GM23248 (cell line): ENCODE measurements around the gene GSDME. TPM values are rescaled to one million over a fixed set of nuclear protein-coding genes. Genes with fewer than 3 reads are reported as not detected.

Experiments used
- DNase-seq: peaks from one replicate; pipeline ENCODE4 v3.0.0-alpha.2; 2015
- H2AFZ ChIP-seq: fragments of 200-600 bp; sonication (generic); 2 replicates; pipeline ENCODE4 v1.6.1; 2016; ENCODE audit warnings: antibody characterized with exemption
- H3F3A ChIP-seq: fragments of 200-600 bp; sonication (generic); 2 replicates; pipeline ENCODE4 v1.6.1; 2016; ENCODE audit warnings: mild to moderate bottlenecking, antibody characterized with exemption, mixed run types; ENCODE audit not compliant: insufficient read depth
- H3K27ac ChIP-seq: fragments of 200-600 bp; sonication (generic); 2 replicates; pipeline ENCODE4 v1.5.1; 2016; ENCODE audit warnings: mild to moderate bottlenecking
- H3K27me3 ChIP-seq: fragments of 200-600 bp; sonication (generic); replicated peaks from 2 replicates; pipeline ENCODE4 v1.6.1; 2016; ENCODE audit warnings: mild to moderate bottlenecking; ENCODE audit not compliant: insufficient read depth
- H3K36me3 ChIP-seq: fragments of 200-600 bp; sonication (generic); 2 replicates; pipeline ENCODE4 v1.6.1; 2016; ENCODE audit warnings: low read depth, mild to moderate bottlenecking
- H3K4me1 ChIP-seq: fragments of 200-600 bp; sonication (generic); 2 replicates; pipeline ENCODE4 v1.6.1; 2016; ENCODE audit warnings: mild to moderate bottlenecking; ENCODE audit not compliant: insufficient read depth
- H3K4me2 ChIP-seq: fragments of 200-600 bp; sonication (generic); one replicate; pipeline ENCODE4 v1.6.1; 2016; ENCODE audit warnings: mild to moderate bottlenecking; ENCODE audit not compliant: unreplicated experiment
- H3K4me3 ChIP-seq: fragments of 200-600 bp; sonication (generic); 2 replicates; pipeline ENCODE4 v1.5.1; 2016; ENCODE audit warnings: mild to moderate bottlenecking
- H3K79me2 ChIP-seq: fragments of 200-600 bp; sonication (generic); 2 replicates; pipeline ENCODE4 v1.6.1; 2016; ENCODE audit warnings: mild to moderate bottlenecking; ENCODE audit not compliant: insufficient read depth
- H3K9ac ChIP-seq: fragments of 200-600 bp; sonication (generic); 2 replicates; pipeline ENCODE4 v1.6.1; 2016; ENCODE audit warnings: mild to moderate bottlenecking
- H3K9me2 ChIP-seq: fragments of 200-600 bp; sonication (generic); 2 replicates; pipeline ENCODE4 v1.6.1; 2016; ENCODE audit warnings: mixed run types, mild to moderate bottlenecking, moderate library complexity; ENCODE audit not compliant: insufficient read depth
- H3K9me3 ChIP-seq: fragments of 200-600 bp; sonication (generic); one replicate; pipeline ENCODE4 v1.6.1; 2017; ENCODE audit warnings: low read depth
- H4K20me1 ChIP-seq: fragments of 200-600 bp; sonication (generic); 2 replicates; pipeline ENCODE4 v1.6.0; 2016; ENCODE audit not compliant: insufficient read depth
- EZH2 ChIP-seq: fragments of 200-600 bp; sonication (generic); IDR thresholded peaks from 2 replicates; pipeline ENCODE4 v1.6.1; 2018; ENCODE audit warnings: antibody characterized with exemption, mild to moderate bottlenecking; ENCODE audit not compliant: insufficient read depth, poor library complexity, severe bottlenecking
- EZH2phosphoT487 ChIP-seq: fragments of 200-600 bp; sonication (generic); IDR thresholded peaks from 2 replicates; pipeline ENCODE4 v1.6.1; 2018; ENCODE audit warnings: antibody characterized with exemption, moderate library complexity, mild to moderate bottlenecking, low read depth; ENCODE audit not compliant: insufficient read depth
- WGBS, 2 experiments: methylation state at CpG; one replicate each; pipeline ENCODE4 v1.1.6; 2015 to 2017; ENCODE audit warnings: low lambda C conversion rate in 2 of 2, low coverage in 1 of 2; ENCODE audit errors: missing lambda C conversion rate in 2 of 2; 5-methylcytosine and 5-hydroxymethylcytosine counted together
- in situ Hi-C: fragments of 300-500 bp; cut with MboI; formaldehyde crosslinking; loops from 2 replicates; pipeline ENCODE4 v1.15.0; 2020
- polyA plus RNA-seq: library from polyadenylated mRNA; unstranded; fragments of >200 nt; fragmentation: Nextera tagmentation; extraction: Ambion mirVana; gene quantifications from 2 replicates; pipeline ENCODE4 v1.2.1, GENCODE V29; 2016
- total RNA-seq: library from RNA; depleted of rRNA; stranded (reverse); fragments of >200 nt; shearing (Covaris generic); gene quantifications from 2 replicates; pipeline ENCODE4 v1.2.3, GENCODE V29; 2014

Gene GSDME
- total and polyA plus RNA-seq, 2 experiments from 2014 or later, result 39.4 to 49.4 TPM

GRCh38 chr7:24769014-24769830 lies 12.0 kb upstream of the GSDME start:
- H3K4me2 ChIP-seq, result no peak overlapping the region
- no peaks in the 10 kb centered on the region for H3K79me2 ChIP-seq
- no peak overlapping the region for H3K9ac ChIP-seq
- TF ChIP-seq EZH2phosphoT487, result no peak
- no peak overlapping the region for H3K4me3 ChIP-seq
- H3F3A ChIP-seq, result no peaks in the 10 kb centered on the region
- H3K27ac ChIP-seq, result no peak overlapping the region
- no peaks in the 10 kb centered on the region for H4K20me1 ChIP-seq
- in situ Hi-C loops, result no loop called here
- no peaks in the 10 kb centered on the region for H3K36me3 ChIP-seq
- no peaks in the 10 kb centered on the region for H3K27me3 ChIP-seq
- DNase-seq, result no peak
- peaks cover 3% of the 10 kb centered on the region; the same call in 1 of the 2 replicates for H3K9me2 ChIP-seq
- no peak overlapping the region for H2AFZ ChIP-seq
- H3K9me3 ChIP-seq, result no peaks in the 10 kb centered on the region
- no peaks in the 10 kb centered on the region for H3K4me1 ChIP-seq
- WGBS, 2 experiments, result 52 to 59% methylated on average over 9 of the region's 9 CpGs

GRCh38 chr7:24767878-24768569 lies 10.8 kb upstream of the GSDME start:
- Histone ChIP-seq H4K20me1 (no peaks in the 10 kb centered on the region), H3K9me2 (no peaks in the 10 kb centered on the region), H3K4me3 (no peak overlapping the region), H3K9me3 (no peaks in the 10 kb centered on the region), H3K9ac (no peak overlapping the region), H3K27ac (no peak overlapping the region), H3K4me1 (no peaks in the 10 kb centered on the region), H3K4me2 (no peak overlapping the region), H2AFZ (no peak overlapping the region), H3K27me3 (no peaks in the 10 kb centered on the region), H3F3A (no peaks in the 10 kb centered on the region), H3K79me2 (no peaks in the 10 kb centered on the region), H3K36me3 (no peaks in the 10 kb centered on the region)
- in situ Hi-C loops, result no loop called here
- no peak for DNase-seq
- TF ChIP-seq EZH2phosphoT487 (no peak), EZH2 (no peak)
- 66 to 70% methylated on average over 9 of the region's 9 CpGs for WGBS, 2 experiments

- in situ Hi-C loops, result no loop called here
- H2AFZ ChIP-seq, result no peak overlapping the region
- no peaks in the 10 kb centered on the region for H4K20me1 ChIP-seq
- no peaks in the 10 kb centered on the region for H3K9me2 ChIP-seq
- H3K9ac ChIP-seq, result no peak overlapping the region
- no peaks in the 10 kb centered on the region for H3K9me3 ChIP-seq
- H3K27me3 ChIP-seq, result no peaks in the 10 kb centered on the region
- no peaks in the 10 kb centered on the region for H3K4me1 ChIP-seq
- no peak overlapping the region for H3K4me3 ChIP-seq
- H3K36me3 ChIP-seq, result no peaks in the 10 kb centered on the region
- DNase-seq, result no peak
- H3K79me2 ChIP-seq, result no peaks in the 10 kb centered on the region
- no peaks in the 10 kb centered on the region for H3F3A ChIP-seq
- WGBS, 2 experiments, result 77 to 84% methylated on average over 8 of the region's 8 CpGs
- H3K27ac ChIP-seq, result no peak overlapping the region
- H3K4me2 ChIP-seq, result no peak overlapping the region
- TF ChIP-seq EZH2phosphoT487 (no peak), EZH2 (no peak)
Measured at GRCh38 chr7:24764972-24765744, 7.9 kb upstream of the GSDME start.

- no peak overlapping the region for H3K4me3 ChIP-seq
- no peak overlapping the region for H3K9ac ChIP-seq
- no peaks in the 10 kb centered on the region for H3K27me3 ChIP-seq
- no peak for DNase-seq
- 74 to 83% methylated on average over 1 of the region's 1 CpG for WGBS, 2 experiments
- no peak overlapping the region for H3K4me2 ChIP-seq
- H2AFZ ChIP-seq, result no peak overlapping the region
- no peak for TF ChIP-seq EZH2
- no peak for TF ChIP-seq EZH2phosphoT487
- no peaks in the 10 kb centered on the region for H3F3A ChIP-seq
- in situ Hi-C loops, result no loop called here
- no peak overlapping the region for H3K27ac ChIP-seq
- no peaks in the 10 kb centered on the region for H3K9me3 ChIP-seq
- H3K9me2 ChIP-seq, result no peaks in the 10 kb centered on the region
- no peaks in the 10 kb centered on the region for H3K36me3 ChIP-seq
- H3K4me1 ChIP-seq, result no peaks in the 10 kb centered on the region
- H4K20me1 ChIP-seq, result no peaks in the 10 kb centered on the region
- H3K79me2 ChIP-seq, result no peaks in the 10 kb centered on the region
Measured at GRCh38 chr7:24764011-24764410, 6.7 kb upstream of the GSDME start.
